Suppressor macrophage treated with lipopolysaccharide for 1 hour (primary cell): ENCODE results near the gene AGAP3.
A peak's percentile ranks its signal among the peaks of the same experiment; 100 is the strongest.

Source experiments
- DNase-seq, 3 donors: peaks; one replicate each; pipeline ENCODE4 v3.0.0-alpha.2; 2020 to 2022

Gene AGAP3

DNA sequence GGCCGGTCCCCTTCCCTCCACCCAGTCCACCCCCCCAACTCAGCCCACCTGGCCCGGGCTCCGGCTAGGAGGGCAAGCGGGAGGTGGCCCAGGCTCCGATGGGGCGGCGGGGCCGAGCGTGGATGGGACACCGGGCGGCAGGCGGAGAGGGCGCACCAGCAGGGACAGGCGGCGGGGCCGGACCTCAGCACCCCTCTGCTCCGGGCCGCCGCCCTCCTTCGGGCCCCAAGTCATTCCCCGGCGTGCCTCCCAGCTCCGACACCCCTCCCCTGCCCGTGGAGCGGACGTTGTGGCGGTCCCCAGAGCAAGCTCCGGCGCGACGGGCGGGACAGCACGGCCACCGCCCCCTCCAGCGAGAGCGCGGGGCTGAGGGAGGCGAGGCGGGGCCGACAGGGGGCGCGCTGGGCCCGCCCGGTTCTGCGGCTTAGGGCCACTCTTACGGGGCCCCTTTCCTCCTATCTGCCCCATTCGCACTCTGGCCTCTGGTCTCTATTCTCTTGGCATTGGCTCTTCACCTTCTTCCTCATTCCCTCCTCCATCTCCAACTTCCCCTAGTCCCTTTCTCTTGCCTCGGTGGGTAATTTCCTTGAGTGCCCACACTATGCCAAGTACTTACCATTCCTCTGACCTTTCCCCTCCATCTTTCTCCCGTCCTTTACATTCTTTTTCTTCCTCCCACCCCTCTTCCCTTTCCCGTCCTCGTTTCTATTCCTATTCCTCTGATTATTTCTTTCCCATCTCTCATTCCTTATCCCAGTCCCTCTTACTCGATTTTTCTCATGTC is 81.9 kb downstream of the AGAP3 start:
- peak; percentile 66 to 87 (median 68) for DNase-seq

DNA sequence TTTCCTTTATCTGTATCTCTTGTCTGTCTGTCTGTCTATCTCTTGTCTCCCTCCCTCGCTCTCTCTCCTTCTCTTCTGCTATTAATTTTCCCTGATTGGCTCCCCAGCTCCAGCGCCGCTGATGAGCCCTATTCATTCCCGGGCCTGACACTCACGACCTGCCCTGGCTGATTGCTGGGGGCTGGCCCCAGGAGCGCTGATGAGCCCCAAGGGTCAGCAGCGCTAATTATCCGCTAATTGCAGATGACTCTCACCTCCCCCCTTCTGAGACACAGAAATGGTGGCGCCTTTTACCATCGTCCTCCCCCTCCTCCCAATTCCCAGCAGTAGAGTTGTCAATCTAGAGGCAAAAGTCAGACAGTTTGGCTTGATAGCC is 82.5 kb downstream of the AGAP3 start:
- DNase-seq = no peak

DNA sequence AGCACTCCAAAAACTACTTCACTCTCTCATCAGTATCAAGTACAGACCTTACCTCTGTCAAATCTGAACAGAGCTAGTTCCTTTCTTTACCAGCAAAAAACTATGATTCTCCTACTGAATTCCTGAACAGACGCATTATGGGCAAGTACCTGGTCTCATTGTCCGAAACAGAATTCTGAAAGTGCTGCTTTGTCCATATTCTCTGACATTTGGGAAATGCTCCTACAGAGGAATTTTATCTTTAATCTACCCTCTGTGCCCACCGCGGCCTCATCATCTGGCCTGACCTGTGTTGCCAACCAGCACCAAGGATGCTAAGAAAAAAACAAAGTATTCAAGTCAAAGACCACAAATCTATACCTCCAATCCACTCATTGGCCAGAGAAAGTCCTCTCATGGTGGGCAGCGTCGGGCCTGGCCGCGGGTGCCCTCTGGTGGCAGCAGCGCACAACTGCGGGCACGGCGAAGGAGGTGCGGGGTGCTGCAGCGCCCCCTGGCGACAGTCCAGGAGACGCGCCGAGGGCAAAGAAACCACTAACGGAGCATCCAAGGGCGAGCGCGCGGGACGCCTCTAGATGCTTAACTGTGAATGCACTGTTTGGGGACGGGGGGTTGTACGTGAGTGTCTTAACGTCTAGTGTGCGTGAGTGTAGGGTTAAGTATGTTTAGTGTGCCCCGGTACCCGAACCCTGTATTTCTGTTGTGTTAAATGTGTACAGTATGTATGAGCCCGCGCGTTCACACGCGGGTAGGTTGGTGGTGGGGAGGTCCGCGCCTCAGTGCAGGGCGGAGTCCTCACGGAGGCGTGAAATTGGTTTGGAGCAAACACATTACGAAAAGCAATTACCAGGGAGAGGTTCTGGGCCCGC is 86.2 kb downstream of the AGAP3 start:
- peak; percentile 78 to 92 (median 89) for DNase-seq

DNA sequence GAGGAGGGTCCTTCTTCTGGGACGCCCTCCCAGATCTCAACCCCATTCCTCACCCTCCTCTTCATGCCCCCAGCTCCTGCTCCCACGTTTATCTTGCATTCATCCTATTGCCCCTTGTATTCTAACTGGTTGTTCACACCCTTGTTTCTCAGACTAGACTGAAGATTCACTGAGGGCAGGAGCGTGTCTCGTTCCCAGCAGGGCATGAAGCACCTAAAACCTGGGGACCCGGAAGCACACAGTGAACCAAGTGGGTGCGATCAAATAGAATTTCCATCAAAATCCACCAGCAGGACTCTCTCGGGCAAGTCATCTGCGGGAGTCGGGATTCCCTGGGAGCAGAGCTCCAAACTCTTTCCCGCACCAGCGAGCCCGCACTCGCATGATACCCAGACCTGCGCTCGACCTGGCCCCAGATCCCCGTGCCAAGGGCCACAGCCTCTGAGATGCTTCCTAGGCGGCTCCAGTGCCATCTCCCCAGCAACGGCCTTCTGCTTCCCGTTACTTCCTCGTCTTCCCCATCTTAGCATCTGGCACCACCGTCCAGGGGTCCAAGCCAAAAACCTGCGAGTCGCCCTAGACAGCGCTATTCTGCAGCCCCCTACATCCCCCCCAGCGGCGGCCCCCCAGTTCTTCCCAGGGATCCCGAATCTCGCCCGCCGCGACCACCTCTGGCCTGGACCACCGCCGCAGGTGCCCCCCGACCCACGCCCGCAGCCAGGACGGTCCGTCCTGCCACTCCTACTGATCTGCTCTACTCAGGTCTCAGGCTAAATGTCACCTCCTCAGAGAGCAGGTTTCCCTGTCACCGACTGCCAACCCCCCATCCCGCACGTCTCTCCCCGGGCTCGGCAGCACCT is 87.3 kb downstream of the AGAP3 start:
- DNase-seq = no peak

DNA sequence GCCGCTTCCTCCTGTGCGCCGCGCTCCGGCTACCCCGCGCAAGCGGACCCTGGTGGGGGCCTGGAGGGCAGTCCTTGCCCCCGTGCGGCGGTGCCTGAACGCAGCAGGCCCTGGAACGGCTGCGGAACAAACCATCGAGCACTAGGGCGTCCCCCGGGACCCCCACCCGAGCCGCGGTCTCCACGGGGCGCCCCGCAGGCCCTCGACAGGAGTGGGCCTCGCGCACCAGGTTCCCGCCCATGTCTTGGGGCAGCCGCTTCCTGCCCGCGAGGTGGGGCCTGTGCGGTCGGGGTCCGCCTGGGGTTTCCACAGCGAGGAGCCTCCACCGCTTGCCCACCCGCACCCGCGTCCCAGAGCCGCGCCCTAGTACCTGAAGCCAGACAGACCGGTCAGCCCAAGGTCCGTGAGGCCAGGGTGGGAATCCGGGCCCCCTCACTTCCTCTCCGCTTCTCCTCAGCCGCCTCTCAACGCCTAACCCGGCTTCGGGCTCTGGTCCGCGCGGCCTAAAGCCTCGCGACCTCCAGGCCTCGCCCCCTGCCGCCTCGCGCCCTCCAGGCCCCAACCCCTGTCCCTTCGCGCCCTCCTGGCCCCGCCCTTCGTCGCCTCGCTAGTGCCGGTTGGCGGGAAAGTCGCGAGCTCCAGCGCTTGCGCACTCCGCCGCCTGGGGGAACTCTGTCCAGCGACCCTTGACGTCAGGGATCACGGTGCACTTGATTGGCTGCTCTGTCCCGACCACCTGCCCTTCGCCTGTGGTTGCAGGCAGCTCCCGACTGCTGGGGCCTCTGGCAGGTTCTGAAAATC is 88.2 kb downstream of the AGAP3 start:
- peak in 2 of 3 donors; percentile 22 to 26 for DNase-seq

DNA sequence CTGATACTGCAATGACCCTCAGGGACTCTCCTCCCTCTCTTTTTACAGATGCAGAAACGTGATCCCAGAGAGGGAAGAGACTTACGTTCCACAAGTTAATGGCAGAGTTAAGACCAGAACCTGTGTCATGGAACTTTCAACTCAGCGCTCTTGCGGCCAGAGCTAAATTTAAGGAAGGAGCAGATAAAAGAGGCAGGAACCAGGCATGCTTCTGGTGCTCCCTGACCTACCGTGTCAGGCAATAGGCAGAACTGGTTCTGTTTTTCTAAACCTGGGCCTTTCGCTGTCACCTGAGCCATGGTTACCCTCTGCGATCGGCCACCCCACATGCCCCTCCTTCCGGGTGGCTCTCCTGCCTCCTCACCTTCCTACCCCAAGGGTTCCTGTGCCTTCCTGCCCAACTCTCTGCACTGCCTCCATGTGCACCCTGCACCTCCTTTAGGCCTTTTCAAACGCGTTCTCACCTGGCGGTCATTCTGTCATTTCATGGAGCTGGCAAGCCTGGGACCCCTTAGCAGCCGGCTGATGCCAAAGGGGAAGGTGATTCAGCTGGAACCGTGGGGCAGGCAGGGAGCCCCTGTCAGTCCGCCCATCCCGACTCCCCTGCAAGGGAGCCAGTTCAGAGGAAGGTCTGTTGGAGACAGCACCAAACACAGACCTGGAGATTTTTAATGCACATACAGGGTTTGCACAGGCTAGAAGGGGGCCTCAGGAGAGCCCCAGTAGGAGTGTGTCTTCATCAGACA is 88.9 kb downstream of the AGAP3 start:
- no peak for DNase-seq

DNA sequence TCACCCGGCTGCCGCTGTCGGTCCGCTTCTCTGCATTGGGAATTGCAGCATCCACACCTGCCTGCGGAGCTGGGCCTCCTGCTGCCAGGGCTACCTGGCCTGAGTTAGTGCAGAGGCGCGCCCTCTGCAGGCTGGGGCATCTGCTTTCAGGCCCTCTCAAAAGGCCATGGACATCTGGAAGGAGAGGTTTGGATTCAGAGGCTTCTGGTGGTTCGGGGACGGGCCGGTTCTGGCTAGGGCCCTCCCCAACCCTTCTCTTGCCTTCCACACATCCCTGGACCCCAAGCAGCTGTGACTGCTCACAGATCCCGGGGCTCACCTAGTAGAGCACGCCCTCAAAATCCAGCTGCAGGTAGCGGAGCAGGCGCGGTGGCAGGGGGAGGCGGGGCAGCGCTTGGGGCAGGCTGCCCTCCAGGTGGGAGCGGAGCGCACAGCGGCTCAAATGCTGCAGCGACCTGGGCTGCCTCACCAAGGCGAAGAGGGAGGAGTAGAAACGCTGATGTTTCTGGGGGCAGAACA is 89.6 kb downstream of the AGAP3 start:
- no peak for DNase-seq

DNA sequence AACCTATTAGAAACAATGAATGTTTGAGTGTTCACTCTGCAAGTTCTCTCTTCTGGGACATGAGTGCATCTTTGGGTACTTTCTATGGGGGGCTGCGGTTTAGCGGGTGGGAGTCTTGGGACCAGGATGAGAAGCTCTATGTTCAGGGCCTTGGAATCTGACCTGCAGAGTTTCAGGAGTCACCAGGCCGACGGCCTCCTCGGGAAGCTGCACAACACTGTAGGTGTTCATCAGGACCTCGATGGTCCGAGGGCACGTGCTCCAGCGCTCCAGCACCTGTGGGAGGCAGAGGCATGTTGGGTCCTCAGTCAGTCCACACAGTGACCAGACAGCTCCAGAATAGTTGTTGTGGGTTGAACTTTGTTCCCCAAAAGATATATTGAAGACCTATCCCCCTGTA is 90.1 kb downstream of the AGAP3 start:
- no peak for DNase-seq

DNA sequence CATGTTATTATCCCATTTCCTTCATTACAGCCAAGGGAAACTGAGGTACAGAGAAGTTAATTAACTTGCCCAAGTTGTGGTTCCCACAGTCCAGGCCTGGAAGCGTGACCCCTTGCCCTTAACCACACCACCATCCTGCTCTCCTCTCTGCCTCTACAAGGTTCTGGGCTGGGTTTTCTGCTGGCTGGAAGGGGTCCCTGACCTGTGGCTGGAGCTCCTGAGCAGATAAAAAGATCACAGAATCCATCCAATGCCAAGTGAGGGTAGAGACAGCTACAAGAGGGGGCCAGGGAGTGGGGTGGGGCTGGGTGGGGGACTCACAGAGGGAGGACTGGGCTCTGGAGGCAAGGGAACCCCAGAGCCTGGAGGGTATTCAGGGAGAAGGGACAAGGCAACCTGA is 91.0 kb downstream of the AGAP3 start:
- DNase-seq = no peak

DNA sequence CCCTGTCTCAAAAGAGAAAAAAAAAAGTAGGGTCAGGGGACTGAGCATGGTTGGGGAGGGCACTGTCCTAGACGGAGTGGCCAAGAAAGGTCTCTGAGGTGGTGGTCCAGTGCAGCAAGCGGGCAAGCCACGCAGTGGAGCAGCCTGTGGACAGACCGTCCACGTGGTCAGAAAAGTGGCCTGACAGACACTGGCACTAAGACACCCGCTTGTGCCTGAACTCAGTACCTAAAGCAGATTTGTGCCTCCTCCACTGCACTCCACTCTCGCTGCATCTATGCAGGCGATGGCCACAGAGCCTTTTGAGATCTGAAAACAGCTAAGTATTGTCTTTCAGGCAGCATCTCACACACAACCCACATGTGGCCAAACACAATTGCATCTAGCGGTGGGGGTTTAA is 92.0 kb downstream of the AGAP3 start:
- no peak for DNase-seq

DNA sequence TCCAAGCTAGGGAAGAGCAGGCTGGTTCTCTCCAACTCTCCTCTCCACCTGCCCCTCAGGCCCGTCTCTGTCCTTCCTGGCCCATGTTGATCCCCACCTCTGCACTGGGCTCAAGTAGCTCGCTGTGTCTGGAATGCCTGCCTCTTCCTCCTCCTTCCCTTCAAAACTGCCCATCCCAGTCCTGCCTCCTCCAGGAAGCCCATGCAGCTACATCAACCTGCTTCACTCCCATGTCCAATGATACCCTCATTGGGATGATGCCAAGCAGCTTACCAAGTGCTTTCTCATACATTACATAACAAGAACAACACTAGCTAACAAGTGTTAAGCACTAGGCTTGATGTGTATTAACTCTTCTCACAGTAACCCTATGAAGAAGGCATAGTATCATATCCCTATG is 92.6 kb downstream of the AGAP3 start:
- DNase-seq = no peak

DNA sequence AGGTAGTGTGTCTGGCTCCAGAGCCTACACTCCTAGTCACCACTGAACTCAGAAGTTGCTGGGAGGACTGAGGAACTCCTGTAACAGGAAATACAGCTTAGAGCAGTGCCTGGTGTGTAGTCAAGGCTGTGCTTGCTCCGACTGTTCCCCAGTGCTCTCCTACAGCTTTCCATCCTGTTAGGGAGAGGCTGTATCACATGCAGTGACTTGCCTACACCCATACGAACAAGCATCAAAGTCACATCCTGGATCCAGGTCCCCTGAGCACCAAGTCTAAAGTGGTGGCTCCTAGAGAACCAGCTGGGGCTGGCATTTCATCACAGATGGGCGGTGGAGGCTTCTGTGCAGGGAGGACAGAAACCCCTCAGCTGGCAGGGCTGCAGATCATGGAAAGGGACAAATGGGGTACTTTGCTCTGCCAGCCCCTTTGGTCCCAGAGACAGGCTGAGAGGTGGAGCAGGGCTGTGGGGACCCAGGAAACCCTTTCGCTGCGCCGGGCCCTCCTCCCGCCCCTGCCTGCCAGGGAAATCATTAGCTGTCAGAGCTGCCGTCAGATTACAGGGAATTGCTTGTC is 93.1 kb downstream of the AGAP3 start:
- no peak for DNase-seq

DNA sequence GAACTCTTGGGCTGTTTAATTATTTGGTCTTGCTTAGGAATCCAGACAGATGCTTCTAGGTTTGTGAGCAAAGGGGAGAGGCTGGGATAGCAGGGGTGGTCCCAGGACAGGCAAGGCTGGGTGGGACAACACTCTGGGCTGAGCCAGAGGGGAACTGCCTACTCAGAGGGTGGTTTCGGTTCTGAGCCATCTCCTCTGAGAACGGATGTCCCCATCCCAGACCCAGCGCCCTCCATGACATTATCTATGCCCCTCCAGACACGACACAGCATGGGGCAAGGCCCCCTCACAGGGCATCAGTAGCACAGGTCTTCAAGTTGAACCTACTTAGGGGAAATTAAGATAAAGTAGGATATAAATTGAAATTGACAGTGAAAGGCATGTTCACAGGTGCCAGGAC is 93.7 kb downstream of the AGAP3 start:
- DNase-seq = no peak

DNA sequence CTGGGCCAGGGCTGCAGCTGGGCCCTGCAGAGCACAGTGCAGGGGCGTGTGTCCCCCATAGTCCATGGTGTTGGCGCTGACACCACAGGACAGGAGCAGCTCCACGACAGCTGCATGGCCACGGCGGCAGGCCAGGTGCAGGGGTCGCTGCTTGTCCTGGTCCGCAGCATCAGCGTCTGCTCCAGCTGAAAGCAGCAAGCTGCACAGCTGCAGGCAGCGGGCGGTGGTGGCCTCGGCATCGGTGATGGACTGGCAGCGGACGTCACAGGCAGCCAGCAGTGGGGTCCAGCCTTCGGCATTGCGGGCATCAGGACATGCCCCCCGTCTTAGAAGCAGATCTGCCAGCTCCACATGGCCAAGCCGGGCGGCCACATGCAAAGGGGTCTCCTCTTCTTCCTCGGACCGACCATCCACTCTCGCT is 94.7 kb downstream of the AGAP3 start:
- no peak for DNase-seq

DNA sequence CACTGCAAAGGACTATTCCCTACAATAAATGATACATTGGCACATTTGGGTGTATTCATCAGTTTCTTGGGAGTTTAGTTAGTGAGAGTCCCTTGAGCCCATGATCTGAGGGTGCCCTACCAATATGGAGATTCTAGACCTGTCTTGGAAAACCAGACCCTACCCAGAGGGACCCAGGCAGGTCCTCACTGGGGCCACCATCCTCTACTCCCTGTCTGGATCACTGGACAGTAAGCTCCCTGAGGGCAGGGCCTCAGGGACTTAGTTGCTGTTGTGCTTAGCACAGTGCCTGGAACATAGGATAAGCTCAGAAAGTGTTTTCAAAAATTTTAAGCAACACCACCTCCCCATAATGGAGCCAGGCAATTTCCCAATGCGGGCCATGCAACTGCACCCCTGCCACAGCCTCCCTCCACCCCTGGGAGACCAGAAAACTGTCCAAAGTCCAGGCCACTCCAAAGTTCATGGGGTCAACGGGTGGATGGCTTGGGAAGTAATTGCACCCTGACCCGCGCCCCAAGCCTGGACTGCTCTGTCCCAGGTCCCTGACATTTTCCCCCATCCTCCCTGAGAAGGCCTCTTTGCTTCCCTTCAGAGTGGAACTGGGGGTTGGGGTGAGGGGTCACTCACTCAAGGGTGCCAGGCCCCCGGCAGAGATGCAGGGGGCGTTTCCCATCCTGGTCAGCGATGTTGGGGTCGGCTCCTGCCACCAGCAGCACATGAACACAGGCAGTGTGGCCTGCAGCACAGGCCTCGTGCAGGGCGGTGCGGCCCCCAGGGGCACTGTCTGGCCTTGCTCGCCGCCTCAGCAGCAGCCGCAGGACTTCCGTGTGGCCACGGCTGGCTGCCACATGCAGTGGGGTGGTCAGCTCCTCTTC is 99.7 kb downstream of the AGAP3 start:
- DNase-seq = no peak

DNA sequence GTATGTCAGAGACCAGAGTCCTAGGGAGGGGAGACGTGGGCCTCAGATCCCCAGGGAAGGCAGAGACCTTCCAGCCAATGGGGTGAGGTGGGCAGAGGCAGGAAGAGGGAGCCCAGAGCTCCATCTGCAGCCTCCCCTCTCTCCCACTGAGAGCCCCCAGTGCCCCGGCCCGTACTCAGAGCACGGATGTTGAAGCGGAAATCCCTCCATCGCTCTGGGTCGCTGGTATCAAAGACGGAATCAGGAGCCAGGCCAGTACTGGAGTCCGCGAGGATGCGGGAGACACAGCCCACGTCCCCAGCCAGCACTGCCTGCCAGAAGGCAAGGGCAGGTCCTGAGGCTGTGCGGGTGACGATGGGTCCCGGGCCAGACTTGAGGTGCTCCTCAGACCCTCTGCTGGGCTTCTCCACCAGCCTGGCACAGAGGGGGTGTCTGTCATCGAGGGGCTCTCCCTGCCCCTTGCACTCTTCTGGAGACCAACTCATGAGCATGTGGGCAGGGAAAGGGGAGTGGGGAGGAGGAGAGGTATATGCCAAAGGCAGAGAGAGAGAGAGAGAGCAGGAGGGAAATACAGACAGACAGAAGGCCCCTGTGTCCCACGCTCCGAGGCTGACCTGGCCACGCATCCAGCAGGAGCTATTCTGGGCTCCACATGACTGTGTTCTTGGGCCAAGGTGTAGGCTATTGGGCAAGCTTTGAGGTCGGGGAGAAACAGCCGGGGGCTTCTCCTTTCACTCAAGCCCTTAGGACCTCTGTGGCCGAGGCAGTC is 100.5 kb downstream of the AGAP3 start, which contains the start of gene ASB10:
ASB10 (minus strand) TSS at position 611 of the 769 bp plus-strand sequence; CDS start at position 491, 120 bp downstream.
- DNase-seq = no peak

DNA sequence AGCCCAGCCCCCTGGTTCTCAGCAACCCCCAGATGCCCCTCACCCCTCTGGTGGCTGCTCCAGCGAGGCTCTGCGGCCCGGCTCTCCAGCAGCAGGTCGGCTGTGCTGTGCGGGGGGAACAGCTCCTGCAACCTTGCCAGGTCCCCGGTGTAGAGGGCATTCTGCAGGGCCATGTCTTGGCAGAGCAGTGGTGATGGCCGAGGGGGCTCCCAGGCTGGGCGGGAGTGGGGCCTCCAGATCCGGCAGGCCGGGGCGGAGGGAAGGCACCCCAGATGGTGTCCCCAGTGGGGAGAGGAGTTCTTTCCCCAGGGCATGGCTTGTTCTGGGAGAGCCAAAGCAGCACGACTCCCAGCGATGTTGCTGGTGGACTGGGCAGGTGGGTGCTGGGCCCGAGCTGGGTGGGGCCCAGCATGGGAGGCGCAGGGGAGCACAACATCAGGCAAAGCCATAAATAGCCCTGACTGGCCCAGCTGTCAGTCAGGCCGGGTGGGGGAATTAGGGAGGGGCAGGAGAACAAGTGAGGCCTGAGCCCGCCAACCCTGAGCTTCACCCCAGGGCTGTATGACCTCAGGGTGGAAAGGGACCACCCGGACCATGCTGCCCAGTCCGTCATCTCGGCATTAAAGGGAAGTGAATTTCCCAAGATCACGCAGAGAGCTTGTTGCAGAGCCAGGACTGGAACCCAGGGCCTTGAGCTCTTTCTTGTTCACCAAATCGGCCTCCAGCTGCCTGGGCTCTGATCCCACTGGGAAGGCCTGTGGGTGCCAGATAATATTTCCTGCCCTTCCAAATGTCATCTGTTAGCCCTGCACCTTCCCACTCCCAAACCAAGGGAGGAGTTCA is 101.4 kb downstream of the AGAP3 start:
- no peak for DNase-seq

DNA sequence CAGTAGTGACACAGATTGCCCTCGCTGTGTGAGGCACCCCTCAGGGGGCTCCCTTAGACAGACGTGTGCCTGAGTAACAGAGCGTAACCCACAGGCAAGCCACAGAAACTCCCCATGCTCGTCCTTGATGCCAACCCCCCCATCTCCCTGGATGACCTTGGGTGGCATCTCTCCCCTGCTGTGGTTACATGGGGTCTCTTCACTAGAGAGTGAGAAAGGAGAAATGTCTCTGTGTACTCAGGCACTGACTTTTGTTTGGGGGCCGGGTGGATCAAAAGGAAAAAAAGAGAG is 101.9 kb downstream of the AGAP3 start:
- no peak for DNase-seq
